Esophagus muscularis mucosa (tissue), 3 donors: ENCODE data around the gene TLE4.

ENCODE experiments used
- CTCF ChIP-seq, 3 experiments: fragments of 200-600 bp in 2 of 3; fragments of 450-650 bp in 1 of 3; sonication (generic) in 2 of 3; IDR thresholded peaks; one replicate each; pipeline ENCODE4 v1.5.1; 2017 to 2019; ENCODE audit warnings: antibody characterized with exemption in 3 of 3, mild to moderate bottlenecking in 2 of 3, moderate library complexity in 1 of 3
- POLR2AphosphoS5 ChIP-seq, 2 donors: sonication (generic); formaldehyde crosslinking; IDR thresholded peaks; one replicate each; pipeline ENCODE4 v1.6.1; 2017; ENCODE audit warnings: antibody characterized with exemption in 2 of 2

DNA sequence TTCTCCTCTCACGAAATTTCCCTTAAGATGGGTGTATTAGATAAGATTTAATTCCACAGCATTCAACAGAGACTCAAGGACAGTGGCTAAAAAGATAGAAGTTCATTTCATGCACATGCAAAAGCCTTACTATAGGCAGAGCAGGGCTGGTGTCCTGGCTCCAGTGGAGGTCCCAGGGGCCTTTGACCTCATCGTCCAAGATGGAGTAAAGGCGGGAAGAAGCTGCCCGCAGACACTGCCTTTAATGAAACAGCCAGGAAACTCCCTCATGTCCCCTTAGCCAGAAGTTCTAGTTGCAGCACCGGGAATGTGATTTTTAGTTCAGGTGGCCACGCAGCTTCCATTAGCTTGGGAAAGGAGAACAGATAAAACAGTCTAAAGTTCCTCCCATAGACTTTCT lies 190.3 kb downstream of the TLE4 start:
- TF ChIP-seq CTCF (IDR thresholded peaks at IDR 0.05) (no peak), POLR2AphosphoS5 (IDR thresholded peaks at IDR 0.05) (no peak)
